Stimulated activated CD8-positive, alpha-beta memory T cell treated with anti-CD3 and anti-CD28 coated beads, Interleukin-15, amount 100 ng/mL, for 4 hours (primary cell): ENCODE measurements around the gene CARS2.
A peak's percentile ranks its signal among the peaks of the same experiment; 100 is the strongest.
"Not testable (repeated sequence)": the region's sequence is repeated elsewhere in the genome, so short reads cannot be mapped to it uniquely, and the experiment has no call there.

Source experiments
- DNase-seq, 2 donors: peaks; one replicate each; pipeline ENCODE4 v3.0.0-alpha.2; 2020; ENCODE audit warnings: low read depth in 2 of 2

CARS2 gene

GRCh38 chr13:110618780-110619179 lies 87.1 kb downstream of the CARS2 start:
- no peak for DNase-seq

GRCh38 chr13:110618167-110618566 lies 87.7 kb downstream of the CARS2 start:
- DNase-seq = no peak

- DNase-seq = no peak
Observed at GRCh38 chr13:110617321-110618072, 88.4 kb downstream of the CARS2 start.

GRCh38 chr13:110616103-110617101 lies 89.5 kb downstream of the CARS2 start:
- DNase-seq = peak; percentile 16 to 20

- peak; percentile 41 to 49 for DNase-seq
Observed at GRCh38 chr13:110615322-110616102, 90.4 kb downstream of the CARS2 start, which contains the start of gene NAXD. Gene NAXD (plus strand): TSS chr13:110615545. CDS start chr13:110615602, 57 bp downstream.

GRCh38 chr13:110615005-110615321 lies 91.0 kb downstream of the CARS2 start:
- DNase-seq = no peak

- DNase-seq = no peak
Observed at GRCh38 chr13:110610955-110611595, 94.8 kb downstream of the CARS2 start.

- DNase-seq = no peak
Observed at GRCh38 chr13:110607675-110608224, 98.2 kb downstream of the CARS2 start.

GRCh38 chr13:110606281-110606680 lies 99.6 kb downstream of the CARS2 start:
- not testable (repeated sequence) for DNase-seq

- DNase-seq = no peak
Observed at GRCh38 chr13:110605132-110605531, 100.8 kb downstream of the CARS2 start.

- no peak for DNase-seq
Observed at GRCh38 chr13:110600980-110601379, 104.9 kb downstream of the CARS2 start.

GRCh38 chr13:110600261-110600819 lies 105.6 kb downstream of the CARS2 start:
- no peak for DNase-seq

GRCh38 chr13:110597041-110597689 lies 108.8 kb downstream of the CARS2 start:
- DNase-seq = no peak

GRCh38 chr13:110593430-110594130 lies 112.3 kb downstream of the CARS2 start:
- no peak for DNase-seq

GRCh38 chr13:110592665-110593064 lies 113.3 kb downstream of the CARS2 start:
- no peak for DNase-seq
